Measurements from ENCODE around the gene ADAMTSL4.

The ADAMTSL4 gene

GRCh38 chr1:150508982-150509381 is 40.2 kb upstream of the ADAMTSL4 start:
- no peaks in the 10 kb centered on the region for H4K20me1 ChIP-seq (ENCODE audit: low read depth, low read length)
- no peaks in the 10 kb centered on the region for H3K9me2 ChIP-seq (replicated peaks; ENCODE audit: insufficient read depth, low read length)
- H3K27me3 ChIP-seq (ENCODE audit: low read length) = no peaks in the 10 kb centered on the region
- H2AFZ ChIP-seq (ENCODE audit: low read depth, low read length, severe bottlenecking) = no peak overlapping the region
- H3K9me3 ChIP-seq (ENCODE audit: insufficient read depth, low read length) = no peaks in the 10 kb centered on the region
- no peaks in the 10 kb centered on the region for H3K79me2 ChIP-seq (ENCODE audit: insufficient read depth, low read length)
- H3K4me3 ChIP-seq (ENCODE audit: insufficient read depth, low read length, poor library complexity, severe bottlenecking) = no peak overlapping the region
- H3K4me2 ChIP-seq (ENCODE audit: low read depth, low read length, poor library complexity, severe bottlenecking) = no peak overlapping the region
- no peaks in the 10 kb centered on the region for H3K36me3 ChIP-seq (ENCODE audit: low read length)
- H3K9ac ChIP-seq (ENCODE audit: low read length) = no peak overlapping the region
- H3F3A ChIP-seq (ENCODE audit: insufficient read depth) = no peaks in the 10 kb centered on the region
- H3K27ac ChIP-seq (ENCODE audit: low read depth, low read length) = no peak overlapping the region
- TF ChIP-seq CTCF (IDR thresholded peaks at IDR 0.05; ENCODE audit: insufficient read depth, low read length, poor library complexity, severe bottlenecking) (no peak), EZH2phosphoT487 (conservative IDR thresholded peaks at IDR 0.05; ENCODE audit: low read length) (no peak)

- Histone ChIP-seq H3K27ac (ENCODE audit: low read depth, low read length) (no peak overlapping the region), H4K20me1 (ENCODE audit: low read depth, low read length) (no peaks in the 10 kb centered on the region), H3F3A (ENCODE audit: insufficient read depth) (peaks cover 5% of the 10 kb centered on the region; the same call in 1 of the 2 replicates), H3K36me3 (ENCODE audit: low read length) (no peaks in the 10 kb centered on the region), H3K9me2 (replicated peaks; ENCODE audit: insufficient read depth, low read length) (no peaks in the 10 kb centered on the region), H3K79me2 (ENCODE audit: insufficient read depth, low read length) (no peaks in the 10 kb centered on the region), H3K9ac (ENCODE audit: low read length) (no peak overlapping the region), H3K4me2 (ENCODE audit: low read depth, low read length, poor library complexity, severe bottlenecking) (no peak overlapping the region), H2AFZ (ENCODE audit: low read depth, low read length, severe bottlenecking) (no peak overlapping the region), H3K9me3 (ENCODE audit: insufficient read depth, low read length) (no peaks in the 10 kb centered on the region), H3K27me3 (ENCODE audit: low read length) (no peaks in the 10 kb centered on the region), H3K4me3 (ENCODE audit: insufficient read depth, low read length, poor library complexity, severe bottlenecking) (no peak overlapping the region)
- TF ChIP-seq EZH2phosphoT487 (conservative IDR thresholded peaks at IDR 0.05; ENCODE audit: low read length) (no peak), CTCF (IDR thresholded peaks at IDR 0.05; ENCODE audit: insufficient read depth, low read length, poor library complexity, severe bottlenecking) (no peak)
Measured at GRCh38 chr1:150511551-150511950, 37.7 kb upstream of the ADAMTSL4 start.

GRCh38 chr1:150511985-150512660 is 37.1 kb upstream of the ADAMTSL4 start:
- Histone ChIP-seq H3K4me3 (ENCODE audit: insufficient read depth, low read length, poor library complexity, severe bottlenecking) (no peak overlapping the region), H3F3A (ENCODE audit: insufficient read depth) (peaks cover 9% of the 10 kb centered on the region; the same call in 1 of the 2 replicates), H3K9me3 (ENCODE audit: insufficient read depth, low read length) (no peaks in the 10 kb centered on the region), H3K27ac (ENCODE audit: low read depth, low read length) (no peak overlapping the region), H3K27me3 (ENCODE audit: low read length) (no peaks in the 10 kb centered on the region), H3K36me3 (ENCODE audit: low read length) (no peaks in the 10 kb centered on the region), H3K9me2 (replicated peaks; ENCODE audit: insufficient read depth, low read length) (no peaks in the 10 kb centered on the region), H4K20me1 (ENCODE audit: low read depth, low read length) (no peaks in the 10 kb centered on the region), H2AFZ (ENCODE audit: low read depth, low read length, severe bottlenecking) (no peak overlapping the region), H3K9ac (ENCODE audit: low read length) (no peak overlapping the region), H3K4me2 (ENCODE audit: low read depth, low read length, poor library complexity, severe bottlenecking) (no peak overlapping the region), H3K79me2 (ENCODE audit: insufficient read depth, low read length) (no peaks in the 10 kb centered on the region)
- TF ChIP-seq CTCF (IDR thresholded peaks at IDR 0.05; ENCODE audit: insufficient read depth, low read length, poor library complexity, severe bottlenecking) (no peak), EZH2phosphoT487 (conservative IDR thresholded peaks at IDR 0.05; ENCODE audit: low read length) (no peak)
